DOHH2 (cell line): Measurements from ENCODE around the gene RXRA.

Experiments
- CTCF ChIP-seq: fragments of 200-600 bp; sonication (generic); IDR thresholded peaks from one replicate; pipeline ENCODE4 v1.5.1; 2014; ENCODE audit warnings: antibody characterized with exemption, mild to moderate bottlenecking, low read depth, low read length; ENCODE audit not compliant: poor library complexity, severe bottlenecking
- EZH2phosphoT487 ChIP-seq: fragments of 200-600 bp; sonication (generic); IDR thresholded peaks from 2 replicates; pipeline ENCODE4 v1.6.1; 2017; ENCODE audit warnings: borderline replicate concordance, mild to moderate bottlenecking, antibody characterized with exemption, low read length, moderate library complexity, mixed read lengths

- TF ChIP-seq CTCF (no peak), EZH2phosphoT487 (no peak)
Observed at GRCh38 chr9:134291961-134292871, 34.0 kb upstream of the RXRA start.
